HTR-8/SVneo (cell line): ENCODE results near the gene FMOD.
"Not testable (repeated sequence)": the region's sequence is repeated elsewhere in the genome, so short reads cannot be mapped to it uniquely, and the experiment has no call there.

Experiments
- DNase-seq: peaks from one replicate; pipeline ENCODE4 v3.0.0; 2011; ENCODE audit warnings: low spot score, mixed read lengths; ENCODE audit not compliant: insufficient read length
- FAIRE-seq: peaks from 2 replicates; lab custom pipeline; 2011; peaks lifted over from hg19 to GRCh38; lab: Jason Lieb, UNC

FMOD gene

GRCh38 chr1:203308328-203308922 lies 42.5 kb downstream of the FMOD start:
- DNase-seq, result no peak

GRCh38 chr1:203307641-203308126 lies 43.2 kb downstream of the FMOD start:
- DNase-seq (no peak), FAIRE-seq (no peak)

More at GRCh38 chr1:203308328-203308922, 42.5 kb downstream of the FMOD start:
- FAIRE-seq, result no peak

GRCh38 chr1:203306965-203307541 lies 43.9 kb downstream of the FMOD start:
- FAIRE-seq (no peak), DNase-seq (no peak)

DNA sequence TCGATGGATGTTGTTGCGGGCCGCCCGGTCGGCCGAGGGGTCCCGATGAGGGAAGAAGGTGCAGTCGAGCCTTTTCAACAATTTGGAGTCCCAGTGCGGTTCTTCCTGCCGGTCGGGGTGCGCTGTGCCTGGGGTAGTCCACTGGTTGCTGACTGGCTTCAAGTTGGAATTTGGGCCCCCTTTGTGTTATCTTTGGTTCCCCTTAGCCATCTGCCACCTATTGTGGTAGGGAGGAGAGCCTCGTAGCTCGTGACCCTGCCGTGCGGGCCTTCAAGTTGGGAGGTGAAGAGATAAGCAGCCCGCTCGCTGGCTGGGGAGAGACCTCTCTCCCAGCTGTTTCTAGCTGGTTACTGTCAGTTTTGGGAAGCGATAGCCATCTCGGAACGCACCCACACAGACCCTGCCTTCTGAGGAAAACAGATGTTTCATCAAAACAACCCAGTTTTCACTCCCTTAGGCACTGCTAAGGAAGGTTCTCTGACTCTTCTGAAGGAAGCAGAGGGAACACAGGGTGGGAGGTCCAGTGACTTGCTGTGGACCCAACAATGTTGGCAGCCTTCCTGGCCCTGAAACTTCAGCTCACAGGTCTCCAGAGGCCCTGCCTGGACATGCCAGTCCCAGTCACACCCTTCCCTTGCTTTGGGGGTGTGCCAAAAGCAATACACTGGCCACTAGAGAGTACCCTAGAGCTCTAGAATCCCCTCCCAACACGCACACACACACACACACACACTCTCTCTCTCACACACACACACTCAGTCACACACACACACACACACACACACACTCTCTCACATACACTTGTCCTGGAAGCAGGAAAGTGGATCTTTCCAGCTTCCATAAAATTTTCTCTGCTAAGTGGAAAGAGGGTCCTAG lies 44.6 kb downstream of the FMOD start:
- FAIRE-seq, result no peak
- peak; percentile 82 for DNase-seq

GRCh38 chr1:203305809-203306088 lies 45.2 kb downstream of the FMOD start:
- FAIRE-seq, result no peak
- no peak for DNase-seq

DNA sequence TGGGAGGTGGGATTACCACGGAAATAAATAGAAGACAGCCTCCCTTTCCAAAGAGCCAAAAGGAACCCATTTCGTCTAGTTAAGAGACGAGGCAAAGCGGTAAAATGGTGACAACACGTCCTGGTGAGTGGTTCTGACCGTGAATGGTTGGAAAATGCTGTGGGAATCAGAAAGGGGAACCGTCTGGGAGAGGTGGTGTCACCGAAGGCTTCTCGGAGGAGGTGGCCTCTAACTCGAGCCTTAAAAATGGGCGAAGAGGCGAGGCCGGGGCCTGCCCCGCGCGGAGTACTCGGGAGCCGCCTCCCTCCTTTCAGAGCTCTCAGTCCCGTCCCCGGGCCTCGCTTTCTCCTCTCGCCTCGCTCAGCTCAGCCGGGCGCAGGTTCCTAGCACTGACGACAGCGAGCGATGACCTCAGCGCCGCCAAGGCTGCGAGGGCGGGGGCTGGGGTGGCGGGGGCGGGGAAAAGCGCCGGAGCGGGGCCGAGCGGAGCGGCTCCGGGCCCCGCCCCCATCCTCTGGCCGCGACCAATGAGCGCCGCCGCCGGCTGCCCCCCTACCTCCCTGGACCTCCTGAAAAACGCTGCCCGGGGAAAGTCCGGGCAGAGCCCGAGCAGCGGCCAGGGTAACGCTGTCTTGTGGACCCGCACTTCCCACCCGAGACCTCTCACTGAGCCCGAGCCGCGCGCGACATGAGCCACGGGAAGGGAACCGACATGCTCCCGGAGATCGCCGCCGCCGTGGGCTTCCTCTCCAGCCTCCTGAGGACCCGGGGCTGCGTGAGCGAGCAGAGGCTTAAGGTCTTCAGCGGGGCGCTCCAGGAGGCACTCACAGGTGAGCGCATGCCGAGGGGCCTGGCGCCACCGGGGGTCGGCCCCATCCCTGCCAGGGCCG lies 45.8 kb downstream of the FMOD start, which contains the start of gene BTG2:
BTG2 (plus strand) TSS at position 601 of the 890 bp plus-strand sequence; CDS start at position 689, 88 bp downstream.
- DNase-seq, result peak; percentile 95
- no peak for FAIRE-seq

GRCh38 chr1:203304391-203304918 lies 46.5 kb downstream of the FMOD start:
- FAIRE-seq (no peak), DNase-seq (no peak)

GRCh38 chr1:203302894-203303293 lies 48.0 kb downstream of the FMOD start:
- FAIRE-seq (no peak), DNase-seq (no peak)

- DNase-seq (no peak), FAIRE-seq (no peak)
Observed at GRCh38 chr1:203302456-203302855, 48.5 kb downstream of the FMOD start.

- FAIRE-seq (no peak), DNase-seq (no peak)
Observed at GRCh38 chr1:203301331-203301668, 49.6 kb downstream of the FMOD start.

GRCh38 chr1:203300441-203301330 lies 50.2 kb downstream of the FMOD start:
- no peak for DNase-seq
- no peak for FAIRE-seq

DNA sequence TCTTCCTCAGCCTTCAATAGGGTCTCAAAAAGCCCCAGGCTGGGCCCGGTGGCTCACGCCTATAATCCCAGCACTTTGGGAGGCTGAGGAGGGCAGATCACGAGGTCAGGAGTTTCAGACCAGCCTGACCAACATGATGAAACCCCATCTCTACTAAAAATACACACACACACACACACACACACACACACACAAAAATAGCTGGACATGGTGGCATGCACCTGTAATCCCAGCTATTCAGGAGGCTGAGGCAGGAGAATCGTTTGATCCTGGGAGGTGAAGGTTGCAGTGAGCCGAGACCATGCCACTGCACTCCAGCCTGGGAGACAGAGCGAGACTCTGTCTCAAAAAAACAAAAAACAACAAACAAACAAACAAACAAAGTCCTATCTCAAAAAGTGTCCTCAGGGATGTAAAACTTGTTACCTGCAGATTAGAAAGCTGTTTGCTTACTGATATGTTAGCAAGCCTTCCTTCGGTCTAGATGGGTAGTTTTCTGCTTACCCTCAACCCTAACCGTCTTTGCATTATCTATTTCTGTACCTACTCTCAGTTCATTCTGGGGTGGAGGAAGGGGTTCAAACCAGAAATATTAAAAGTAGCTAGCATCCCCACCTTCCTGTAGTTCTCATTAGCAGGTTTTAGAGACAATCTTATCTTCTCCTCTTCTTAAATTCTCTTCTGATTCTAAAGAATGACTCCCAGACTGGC lies 51.0 kb downstream of the FMOD start:
- not testable (repeated sequence) for FAIRE-seq

DNA sequence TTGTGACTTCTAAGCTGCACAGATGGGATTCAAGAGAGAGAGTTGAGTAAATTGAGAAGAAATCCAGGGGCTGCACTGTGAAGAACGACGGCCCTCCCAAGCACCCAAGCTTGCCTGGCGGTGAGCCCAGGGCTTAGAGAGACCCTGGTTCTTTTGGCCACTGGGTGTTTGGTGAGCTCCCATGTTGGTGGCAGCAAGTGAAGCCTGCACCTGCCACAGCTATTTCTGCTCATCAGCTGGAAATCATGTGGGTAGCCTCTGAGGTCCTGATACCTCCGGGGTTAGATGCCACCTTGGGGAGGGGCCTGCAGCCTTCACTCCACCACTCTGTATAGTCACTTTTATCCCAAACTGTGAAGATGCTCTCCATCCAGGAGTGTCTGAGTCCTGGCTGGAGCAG lies 51.8 kb downstream of the FMOD start:
- FAIRE-seq (no peak), DNase-seq (no peak)

More for the DNA sequence above, 51.0 kb downstream of the FMOD start:
- not testable (repeated sequence) for DNase-seq

GRCh38 chr1:203296460-203297073 lies 54.4 kb downstream of the FMOD start:
- FAIRE-seq, result no peak
- DNase-seq, result no peak

GRCh38 chr1:203295796-203296195 lies 55.1 kb downstream of the FMOD start:
- no peak for FAIRE-seq
- no peak for DNase-seq

GRCh38 chr1:203291201-203292096 lies 59.5 kb downstream of the FMOD start:
- no peak for FAIRE-seq

More at GRCh38 chr1:203291201-203292096, 59.5 kb downstream of the FMOD start:
- DNase-seq, result no peak
